Activated CD4-positive, alpha-beta memory T cell treated with anti-CD3 and anti-CD28 coated beads, Interleukin-2, amount 10 ng/mL, durations not matched to agents 7 days and 5 days (primary cell): ENCODE measurements around the gene NAB2. TPM values are rescaled to one million over a fixed set of nuclear protein-coding genes. Genes with fewer than 3 reads are reported as not detected.
"Not testable (repeated sequence)": the region's sequence is repeated elsewhere in the genome, so short reads cannot be mapped to it uniquely, and the experiment has no call there.

Experiments
- CTCF ChIA-PET: fragments of 350-600 bp; sonication (Branson Sonifier 250); formaldehyde crosslinking; loops from one replicate; lab custom pipeline; 2021; ENCODE audit warnings: antibody characterized with exemption, inconsistent platforms; lab: Charles Lee
- POLR2A ChIA-PET: fragments of 350-600 bp; sonication (Branson Sonifier 250); formaldehyde crosslinking; loops from one replicate; lab custom pipeline; 2021; ENCODE audit warnings: antibody characterized with exemption; lab: Charles Lee
- DNase-seq: peaks from one replicate; pipeline ENCODE4 v3.0.0-alpha.2; 2020
- H3K27ac Mint-ChIP-seq: one replicate; pipeline ENCODE4 v1.8.0; 2021; ENCODE audit warnings: mild to moderate bottlenecking, mixed read lengths
- H3K27me3 Mint-ChIP-seq: one replicate; pipeline ENCODE4 v1.8.0; 2021; ENCODE audit warnings: mixed read lengths
- H3K36me3 Mint-ChIP-seq: one replicate; pipeline ENCODE4 v1.8.0; 2021; ENCODE audit warnings: low read depth, mixed read lengths
- H3K4me1 Mint-ChIP-seq: one replicate; pipeline ENCODE4 v1.8.0; 2021; ENCODE audit warnings: mixed read lengths
- H3K4me3 Mint-ChIP-seq: one replicate; pipeline ENCODE4 v1.8.0; 2021; ENCODE audit warnings: mild to moderate bottlenecking, mixed read lengths
- H3K9me3 Mint-ChIP-seq: one replicate; pipeline ENCODE4 v1.8.0; 2021; ENCODE audit warnings: mixed read lengths
- total RNA-seq, 2 experiments: library from RNA; stranded (reverse); gene quantifications; one replicate each; pipeline ENCODE4 v1.2.3, GENCODE V29; 2021

Gene NAB2
- total RNA-seq, 2 experiments from 2014 or later: 8.7 to 9.6 TPM

GRCh38 chr12:57049119-57049446, 39.8 kb upstream of the NAB2 start:
- peaks cover 33% of the 10 kb centered on the region for H3K4me1 Mint-ChIP-seq

GRCh38 chr12:57049890-57050289, 39.0 kb upstream of the NAB2 start, which contains the start of gene MYO1A:
Gene MYO1A, minus strand, starts transcription at chr12:57050129. Its CDS starts 1,806 bp downstream, at chr12:57048323.
- H3K4me1 Mint-ChIP-seq: peaks cover 33% of the 10 kb centered on the region
- peaks cover 18% of the 10 kb centered on the region for H3K36me3 Mint-ChIP-seq
- CTCF ChIA-PET: interaction anchor here (0.8 to 2.4 kb wide), 3 partner anchors 9 to 74 kb away, joined by 3 to 8 read pairs (median 4); no protein-coding TSS in a partner anchor
- peaks cover 18% of the 10 kb centered on the region for H3K27me3 Mint-ChIP-seq
- no peaks in the 10 kb centered on the region for H3K9me3 Mint-ChIP-seq
- POLR2A ChIA-PET: interaction anchor here (1.5 kb wide), 1 partner anchor 16 kb away, joined by 5 read pairs; no protein-coding TSS in a partner anchor
- DNase-seq: no peak
- no peak within 1 kb of the TSS for H3K4me3 Mint-ChIP-seq
- H3K27ac Mint-ChIP-seq: no peak within 1 kb of the TSS

More at GRCh38 chr12:57049119-57049446, 39.8 kb upstream of the NAB2 start:
- no peak for DNase-seq
- CTCF ChIA-PET: interaction anchor here (0.6 to 2.2 kb wide), 6 partner anchors 11 to 489 kb away, joined by 3 to 15 read pairs (median 4); no protein-coding TSS in a partner anchor
- H3K4me3 Mint-ChIP-seq: no peak overlapping the region
- H3K27me3 Mint-ChIP-seq: peaks cover 18% of the 10 kb centered on the region
- peaks cover 15% of the 10 kb centered on the region for H3K36me3 Mint-ChIP-seq
- no peaks in the 10 kb centered on the region for H3K9me3 Mint-ChIP-seq
- POLR2A ChIA-PET: interaction anchor here (1.0 to 1.5 kb wide), 3 partner anchors 11 to 36 kb away, joined by 4 to 5 read pairs (median 4); no protein-coding TSS in a partner anchor
- no peak overlapping the region for H3K27ac Mint-ChIP-seq

- H3K36me3 Mint-ChIP-seq: peaks cover 23% of the 10 kb centered on the region
- peaks cover 12% of the 10 kb centered on the region for H3K27me3 Mint-ChIP-seq
- H3K9me3 Mint-ChIP-seq: no peaks in the 10 kb centered on the region
- ChIA-PET CTCF (interaction anchor here (0.8 to 2.4 kb wide), 5 partner anchors 8 to 50 kb away, joined by 3 to 8 read pairs (median 4); no protein-coding TSS in a partner anchor), POLR2A (interaction anchor here (1.5 to 2.0 kb wide), 2 partner anchors 9 to 15 kb away, joined by 5 to 7 read pairs; no protein-coding TSS in a partner anchor)
- H3K27ac Mint-ChIP-seq: no peak overlapping the region
- DNase-seq: no peak
- no peak overlapping the region for H3K4me3 Mint-ChIP-seq
- peaks cover 30% of the 10 kb centered on the region for H3K4me1 Mint-ChIP-seq
Observed at GRCh38 chr12:57051011-57051410, 37.9 kb upstream of the NAB2 start.

GRCh38 chr12:57053146-57053545, 35.8 kb upstream of the NAB2 start:
- DNase-seq, H3K27me3 Mint-ChIP-seq, H3K4me3 Mint-ChIP-seq, H3K27ac Mint-ChIP-seq, H3K4me1 Mint-ChIP-seq, H3K9me3 Mint-ChIP-seq: not testable (repeated sequence)
- ChIA-PET POLR2A (interaction anchor here (1.6 kb wide), 1 partner anchor 14 kb away, joined by 4 read pairs; no protein-coding TSS in a partner anchor), CTCF (interaction anchor here (1.2 kb wide), 1 partner anchor 16 kb away, joined by 3 read pairs; no protein-coding TSS in a partner anchor)
- peaks cover 37% of the 10 kb centered on the region for H3K36me3 Mint-ChIP-seq

- H3K27me3 Mint-ChIP-seq, H3K4me3 Mint-ChIP-seq, CTCF ChIA-PET, H3K27ac Mint-ChIP-seq, H3K4me1 Mint-ChIP-seq, POLR2A ChIA-PET, DNase-seq, H3K9me3 Mint-ChIP-seq: not testable (repeated sequence)
- H3K36me3 Mint-ChIP-seq: peaks cover 44% of the 10 kb centered on the region
Observed at GRCh38 chr12:57053901-57054300, 35.0 kb upstream of the NAB2 start.

GRCh38 chr12:57055824-57056223, 33.1 kb upstream of the NAB2 start:
- Mint-ChIP-seq H3K9me3 (no peaks in the 10 kb centered on the region), H3K4me1 (peaks cover 6% of the 10 kb centered on the region), H3K27ac (no peak overlapping the region), H3K4me3 (no peak overlapping the region), H3K36me3 (peaks cover 63% of the 10 kb centered on the region), H3K27me3 (no peaks in the 10 kb centered on the region)
- ChIA-PET CTCF (interaction anchor here (1.2 to 2.1 kb wide), 3 partner anchors 14 to 118 kb away, joined by 3 to 6 read pairs (median 4); partner anchors contain the start of gene ZBTB39), POLR2A (interaction anchor here (1.1 to 2.1 kb wide), 2 partner anchors 8 to 421 kb away, joined by 3 to 6 read pairs; no protein-coding TSS in a partner anchor)
- DNase-seq: no peak

GRCh38 chr12:57057067-57057751, 31.7 kb upstream of the NAB2 start:
- Mint-ChIP-seq H3K9me3 (no peaks in the 10 kb centered on the region), H3K4me3 (no peak overlapping the region), H3K36me3 (peaks cover 64% of the 10 kb centered on the region), H3K27me3 (no peaks in the 10 kb centered on the region), H3K27ac (no peak overlapping the region), H3K4me1 (peaks cover 7% of the 10 kb centered on the region)
- POLR2A ChIA-PET: interaction anchor here (0.6 to 2.1 kb wide), 2 partner anchors 9 to 26 kb away, joined by 3 to 6 read pairs; no protein-coding TSS in a partner anchor
- CTCF ChIA-PET: interaction anchor here (0.9 to 2.1 kb wide), 5 partner anchors 8 to 116 kb away, joined by 3 to 6 read pairs (median 3); partner anchors contain the start of gene ZBTB39
- DNase-seq: no peak

GRCh38 chr12:57058454-57058853, 30.5 kb upstream of the NAB2 start:
- H3K9me3 Mint-ChIP-seq: no peaks in the 10 kb centered on the region
- no peak overlapping the region for H3K4me3 Mint-ChIP-seq
- H3K36me3 Mint-ChIP-seq: peaks cover 63% of the 10 kb centered on the region
- H3K27ac Mint-ChIP-seq: no peak overlapping the region
- peaks cover 13% of the 10 kb centered on the region for H3K4me1 Mint-ChIP-seq
- ChIA-PET CTCF (interaction anchor here (1.0 to 2.3 kb wide), 4 partner anchors 8 to 53 kb away, joined by 3 to 7 read pairs (median 4); no protein-coding TSS in a partner anchor), POLR2A (interaction anchor here (1.4 kb wide), 1 partner anchor 21 kb away, joined by 3 read pairs; no protein-coding TSS in a partner anchor)
- DNase-seq: no peak
- no peaks in the 10 kb centered on the region for H3K27me3 Mint-ChIP-seq

- no peaks in the 10 kb centered on the region for H3K9me3 Mint-ChIP-seq
- peaks cover 64% of the 10 kb centered on the region for H3K36me3 Mint-ChIP-seq
- no peaks in the 10 kb centered on the region for H3K27me3 Mint-ChIP-seq
- peaks cover 35% of the 10 kb centered on the region for H3K4me1 Mint-ChIP-seq
- POLR2A ChIA-PET: interaction anchor here (1.1 to 3.1 kb wide), 4 partner anchors 14 to 47 kb away, joined by 3 to 48 read pairs (median 24); partner anchors contain the start of genes NEMP1 and STAT6
- peak overlapping the region; percentile 89 for H3K27ac Mint-ChIP-seq
- CTCF ChIA-PET: interaction anchor here (1.0 to 3.0 kb wide), 10 partner anchors 9 to 123 kb away, joined by 3 to 31 read pairs (median 4); partner anchors contain the start of gene STAT6
- H3K4me3 Mint-ChIP-seq: peak overlapping the region; percentile 62
- DNase-seq: peak; percentile 54
Observed at GRCh38 chr12:57063991-57064685, 24.8 kb upstream of the NAB2 start.

GRCh38 chr12:57066245-57066644, 22.7 kb upstream of the NAB2 start:
- DNase-seq: no peak
- Mint-ChIP-seq H3K27ac (peak overlapping the region; percentile 56), H3K27me3 (no peaks in the 10 kb centered on the region), H3K36me3 (peaks cover 65% of the 10 kb centered on the region), H3K4me3 (no peak overlapping the region), H3K4me1 (peaks cover 53% of the 10 kb centered on the region), H3K9me3 (no peaks in the 10 kb centered on the region)
- ChIA-PET CTCF (interaction anchor here (0.6 to 3.0 kb wide), 11 partner anchors 13 to 69 kb away, joined by 3 to 31 read pairs (median 4); partner anchors contain the start of genes NEMP1 and STAT6), POLR2A (interaction anchor here (1.0 to 3.1 kb wide), 5 partner anchors 12 to 45 kb away, joined by 3 to 48 read pairs (median 5); partner anchors contain the start of genes MYO1A, NEMP1 and STAT6)

- Mint-ChIP-seq H3K9me3 (no peaks in the 10 kb centered on the region), H3K4me3 (no peak overlapping the region), H3K27me3 (no peaks in the 10 kb centered on the region), H3K4me1 (peaks cover 49% of the 10 kb centered on the region), H3K27ac (peak overlapping the region; percentile 85), H3K36me3 (peaks cover 60% of the 10 kb centered on the region)
- CTCF ChIA-PET: interaction anchor here (0.5 to 8.0 kb wide), 33 partner anchors 9 to 1246 kb away, joined by 3 to 230 read pairs (median 4); partner anchors contain the start of genes NAB2, NEMP1, SHMT2 and STAT6
- POLR2A ChIA-PET: interaction anchor here (0.7 to 4.0 kb wide), 7 partner anchors 9 to 344 kb away, joined by 3 to 131 read pairs (median 6); partner anchors contain the start of genes NAB2, NACA, NEMP1 and STAT6
- peak; percentile 65 for DNase-seq
Observed at GRCh38 chr12:57069523-57069922, 19.4 kb upstream of the NAB2 start.

GRCh38 chr12:57072661-57073060, 16.3 kb upstream of the NAB2 start:
- Mint-ChIP-seq H3K27me3 (no peaks in the 10 kb centered on the region), H3K9me3 (no peaks in the 10 kb centered on the region), H3K4me1 (peaks cover 46% of the 10 kb centered on the region), H3K4me3 (no peak overlapping the region), H3K27ac (no peak overlapping the region), H3K36me3 (peaks cover 50% of the 10 kb centered on the region)
- CTCF ChIA-PET: interaction anchor here (1.2 to 8.0 kb wide), 7 partner anchors 8 to 64 kb away, joined by 4 to 230 read pairs (median 6); partner anchors contain the start of genes NAB2 and STAT6
- DNase-seq: no peak
- POLR2A ChIA-PET: interaction anchor here (13.1 kb wide), 1 partner anchor 39 kb away, joined by 200 read pairs; the partner anchor contains the start of gene STAT6
